Measurements from ENCODE around the gene LRCH1. TPM values are rescaled to one million over a fixed set of nuclear protein-coding genes. Genes with fewer than 3 reads are reported as not detected.
A peak's percentile ranks its signal among the peaks of the same experiment; 100 is the strongest.

LRCH1 gene, protein sequence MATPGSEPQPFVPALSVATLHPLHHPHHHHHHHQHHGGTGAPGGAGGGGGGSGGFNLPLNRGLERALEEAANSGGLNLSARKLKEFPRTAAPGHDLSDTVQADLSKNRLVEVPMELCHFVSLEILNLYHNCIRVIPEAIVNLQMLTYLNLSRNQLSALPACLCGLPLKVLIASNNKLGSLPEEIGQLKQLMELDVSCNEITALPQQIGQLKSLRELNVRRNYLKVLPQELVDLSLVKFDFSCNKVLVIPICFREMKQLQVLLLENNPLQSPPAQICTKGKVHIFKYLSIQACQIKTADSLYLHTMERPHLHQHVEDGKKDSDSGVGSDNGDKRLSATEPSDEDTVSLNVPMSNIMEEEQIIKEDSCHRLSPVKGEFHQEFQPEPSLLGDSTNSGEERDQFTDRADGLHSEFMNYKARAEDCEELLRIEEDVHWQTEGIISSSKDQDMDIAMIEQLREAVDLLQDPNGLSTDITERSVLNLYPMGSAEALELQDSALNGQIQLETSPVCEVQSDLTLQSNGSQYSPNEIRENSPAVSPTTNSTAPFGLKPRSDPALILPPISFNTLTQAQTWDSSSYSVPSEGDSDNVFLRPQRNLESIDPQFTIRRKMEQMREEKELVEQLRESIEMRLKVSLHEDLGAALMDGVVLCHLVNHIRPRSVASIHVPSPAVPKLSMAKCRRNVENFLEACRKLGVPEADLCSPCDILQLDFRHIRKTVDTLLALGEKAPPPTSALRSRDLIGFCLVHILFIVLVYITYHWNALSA
- total RNA-seq (10 to 100 TPM; 16.1 to 17.7 TPM), polyA plus RNA-seq (ENCODE audit: insufficient read length in 6 of 6) (10 to 100 TPM; 25.3 to 30.5 (median 28.2) TPM)
- long read RNA-seq, donor 1, full-length matches to known transcripts: 4 of 9 reads
- long read RNA-seq, donor 1, partial matches to known transcripts: 5 of 9 reads
- long read RNA-seq, donor 1, other reads (novel, unspliced or antisense): 0 of 9 reads
- long read RNA-seq, donor 2, full-length matches to known transcripts: 3 of 598 reads
- long read RNA-seq, donor 2, partial matches to known transcripts: 545 of 598 reads
- long read RNA-seq, donor 2, other reads (novel, unspliced or antisense): 50 of 598 reads
- long read RNA-seq, donor 3, full-length matches to known transcripts: 2 of 2 reads
- long read RNA-seq, donor 3, partial matches to known transcripts: 0 of 2 reads
- long read RNA-seq, donor 3, other reads (novel, unspliced or antisense): 0 of 2 reads
- long read RNA-seq, donor 4: 0 reads
- long read RNA-seq, donor 5, full-length matches to known transcripts: 2 of 457 reads
- long read RNA-seq, donor 5, partial matches to known transcripts: 308 of 457 reads
- long read RNA-seq, donor 5, other reads (novel, unspliced or antisense): 147 of 457 reads
- long read RNA-seq, donor 6, full-length matches to known transcripts: 3 of 3 reads
- long read RNA-seq, donor 6, partial matches to known transcripts: 0 of 3 reads
- long read RNA-seq, donor 6, other reads (novel, unspliced or antisense): 0 of 3 reads
- long read RNA-seq, donor 7, full-length matches to known transcripts: 1 of 1 reads
- long read RNA-seq, donor 7, partial matches to known transcripts: 0 of 1 reads
- long read RNA-seq, donor 7, other reads (novel, unspliced or antisense): 0 of 1 reads
- long read RNA-seq, donor 8, full-length matches to known transcripts: 3 of 3 reads
- long read RNA-seq, donor 8, partial matches to known transcripts: 0 of 3 reads
- long read RNA-seq, donor 8, other reads (novel, unspliced or antisense): 0 of 3 reads
- long read RNA-seq, donor 9: 0 reads
- long read RNA-seq, donor 10, partial matches to known transcripts: 2 of 3 reads
- long read RNA-seq, donor 10, other reads (novel, unspliced or antisense): 1 of 3 reads
- long read RNA-seq, donor 11, full-length matches to known transcripts: 3 of 11 reads
- long read RNA-seq, donor 11, partial matches to known transcripts: 8 of 11 reads
- long read RNA-seq, donor 11, other reads (novel, unspliced or antisense): 0 of 11 reads
- long read RNA-seq, donor 12: 0 reads

DNA sequence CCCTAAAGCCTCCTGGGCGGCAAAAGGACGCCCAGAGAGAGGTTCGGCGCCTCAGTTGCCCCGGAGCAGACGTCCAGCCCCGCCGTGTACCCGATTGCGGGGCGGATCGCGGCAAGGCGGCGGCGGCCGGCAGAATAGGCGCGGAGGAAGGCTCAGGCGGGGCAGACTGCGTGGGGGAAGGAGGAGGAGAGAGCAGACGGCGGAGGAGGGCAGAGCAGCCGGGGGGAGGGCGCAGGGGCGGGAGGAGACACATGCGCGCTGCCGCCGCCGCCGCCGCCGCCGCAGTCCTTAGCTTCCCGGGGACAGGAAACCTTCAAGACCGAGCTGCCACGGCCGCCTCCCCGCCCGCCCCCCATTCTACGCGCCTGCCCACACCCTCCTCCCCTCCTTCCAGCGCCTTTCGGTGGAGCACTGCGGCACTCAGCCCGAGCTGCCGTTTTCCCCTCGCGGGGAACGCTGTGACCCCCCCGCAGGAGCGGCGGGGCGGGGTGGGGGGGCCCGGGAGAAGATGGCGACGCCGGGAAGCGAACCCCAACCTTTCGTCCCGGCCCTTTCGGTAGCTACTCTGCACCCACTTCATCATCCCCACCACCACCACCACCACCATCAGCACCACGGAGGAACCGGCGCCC is at the start of gene LRCH1:
TSS of gene LRCH1 (plus strand) at position 282 of the 632 bp plus-strand sequence. CDS start at position 509, 227 bp downstream.
- ATAC-seq (peak; percentile 91), DNase-seq (peak; percentile 80 to 98 (median 92))
- Histone ChIP-seq H3K36me3 (no peaks in the 10 kb centered on the region), H3K9me3 (no peaks in the 10 kb centered on the region), H3K27ac (peak within 1 kb of the TSS; percentile 86 to 92), H3K27me3 (no peaks in the 10 kb centered on the region), H3K4me3 (peak within 1 kb of the TSS; percentile 96 to 97), H3K4me1 (peaks cover 9 to 37% of the 10 kb centered on the region in 2 donors)
- TF ChIP-seq, protein P1, sequence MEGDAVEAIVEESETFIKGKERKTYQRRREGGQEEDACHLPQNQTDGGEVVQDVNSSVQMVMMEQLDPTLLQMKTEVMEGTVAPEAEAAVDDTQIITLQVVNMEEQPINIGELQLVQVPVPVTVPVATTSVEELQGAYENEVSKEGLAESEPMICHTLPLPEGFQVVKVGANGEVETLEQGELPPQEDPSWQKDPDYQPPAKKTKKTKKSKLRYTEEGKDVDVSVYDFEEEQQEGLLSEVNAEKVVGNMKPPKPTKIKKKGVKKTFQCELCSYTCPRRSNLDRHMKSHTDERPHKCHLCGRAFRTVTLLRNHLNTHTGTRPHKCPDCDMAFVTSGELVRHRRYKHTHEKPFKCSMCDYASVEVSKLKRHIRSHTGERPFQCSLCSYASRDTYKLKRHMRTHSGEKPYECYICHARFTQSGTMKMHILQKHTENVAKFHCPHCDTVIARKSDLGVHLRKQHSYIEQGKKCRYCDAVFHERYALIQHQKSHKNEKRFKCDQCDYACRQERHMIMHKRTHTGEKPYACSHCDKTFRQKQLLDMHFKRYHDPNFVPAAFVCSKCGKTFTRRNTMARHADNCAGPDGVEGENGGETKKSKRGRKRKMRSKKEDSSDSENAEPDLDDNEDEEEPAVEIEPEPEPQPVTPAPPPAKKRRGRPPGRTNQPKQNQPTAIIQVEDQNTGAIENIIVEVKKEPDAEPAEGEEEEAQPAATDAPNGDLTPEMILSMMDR (IDR thresholded peaks at IDR 0.05): no peak
- intact Hi-C loops (cut with DNase I): no loop called here

DNA sequence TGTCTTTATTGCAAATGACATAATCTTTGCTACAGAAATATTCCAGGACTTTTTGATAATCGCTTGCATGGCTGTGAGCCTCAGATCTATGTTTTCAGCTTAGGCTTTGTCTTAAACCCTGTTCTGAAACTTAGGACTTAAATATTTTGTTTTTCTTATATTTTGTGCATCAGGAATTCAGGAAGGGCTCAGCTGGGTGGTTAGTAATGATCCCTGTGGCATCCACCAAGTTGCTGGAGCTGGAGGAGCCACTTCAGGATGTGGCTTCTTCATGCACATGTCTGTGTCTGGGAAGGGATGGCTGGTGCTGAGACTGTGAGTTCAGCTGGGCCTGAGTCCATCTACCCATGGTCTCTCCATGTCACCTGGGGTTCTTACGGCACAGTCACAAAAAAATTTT is 48.9 kb upstream of the LRCH1 start:
- H3K9me3 ChIP-seq: no peaks in the 10 kb centered on the region
- peaks cover 0 to 6% of the 10 kb centered on the region in 2 donors for H3K4me1 ChIP-seq
- intact Hi-C loops (cut with DNase I): no loop called here
- H3K27me3 ChIP-seq: no peaks in the 10 kb centered on the region
- H3K36me3 ChIP-seq: no peaks in the 10 kb centered on the region
- no peak for DNase-seq
- no peak overlapping the region for H3K4me3 ChIP-seq
- no peak overlapping the region for H3K27ac ChIP-seq
- TF ChIP-seq, protein P1 (IDR thresholded peaks at IDR 0.05): no peak
- ATAC-seq: no peak

DNA sequence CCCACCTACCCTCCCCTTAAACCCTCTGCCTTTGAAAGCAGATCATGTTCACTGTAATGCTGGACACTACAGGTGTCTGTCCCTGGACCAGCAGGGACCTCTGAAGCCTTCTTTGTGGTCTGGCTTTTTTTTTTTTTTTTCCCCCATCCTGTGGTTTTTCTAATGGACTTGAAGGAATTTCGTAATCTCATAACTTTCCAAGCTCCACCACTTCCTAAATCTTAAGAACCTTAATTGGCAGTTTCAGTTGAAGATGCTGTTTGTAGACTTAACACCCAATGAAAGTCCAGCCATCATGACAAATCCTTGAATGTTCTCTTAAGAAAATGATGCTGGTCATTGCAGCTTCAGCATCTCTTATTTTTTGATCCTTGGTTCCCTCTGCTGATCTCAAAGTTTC is 45.0 kb upstream of the LRCH1 start:
- Histone ChIP-seq H3K27me3 (no peaks in the 10 kb centered on the region), H3K36me3 (no peaks in the 10 kb centered on the region), H3K9me3 (no peaks in the 10 kb centered on the region), H3K4me1 (peaks cover 0 to 6% of the 10 kb centered on the region in 2 donors), H3K4me3 (no peak overlapping the region), H3K27ac (no peak overlapping the region)
- no peak for DNase-seq
- intact Hi-C loops (cut with DNase I): no loop called here
- TF ChIP-seq, protein P1 (IDR thresholded peaks at IDR 0.05): no peak
- ATAC-seq: no peak

DNA sequence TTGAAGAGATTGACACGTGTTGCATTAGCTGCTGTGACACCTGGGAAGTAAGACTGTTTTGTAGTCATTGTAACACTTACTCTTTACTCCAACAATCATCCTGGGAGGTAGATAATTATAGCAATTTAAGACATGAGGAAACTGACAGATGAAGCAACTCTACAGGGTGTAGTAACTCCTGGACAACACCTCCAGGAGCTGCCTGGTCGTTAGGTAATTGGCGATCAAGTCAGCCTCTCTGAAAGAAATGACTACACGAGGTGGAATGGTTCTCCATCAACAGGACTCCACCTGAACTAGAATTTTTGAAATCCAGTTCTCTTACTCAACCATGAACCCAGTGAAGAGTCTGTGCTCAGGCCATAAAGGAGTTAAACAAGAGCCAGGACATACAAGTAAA is 43.0 kb upstream of the LRCH1 start:
- intact Hi-C loops (cut with DNase I): no loop called here
- no peaks in the 10 kb centered on the region for H3K36me3 ChIP-seq
- TF ChIP-seq, protein P1 (IDR thresholded peaks at IDR 0.05): no peak
- H3K9me3 ChIP-seq: no peaks in the 10 kb centered on the region
- no peak for DNase-seq
- H3K27me3 ChIP-seq: no peaks in the 10 kb centered on the region
- H3K4me1 ChIP-seq: peaks cover 0 to 6% of the 10 kb centered on the region in 2 donors
- ATAC-seq: no peak
- no peak overlapping the region for H3K27ac ChIP-seq
- no peak overlapping the region for H3K4me3 ChIP-seq

All from left lung (tissue), 14 donors.